ENCODE results near the gene GALK1. TPM values are rescaled to one million over a fixed set of nuclear protein-coding genes. Genes with fewer than 3 reads are reported as not detected.

The GALK1 gene
- total RNA-seq, 2 experiments from 2014 or later, result 43.4 to 50.7 TPM

GRCh38 chr17:75751676-75752404 lies 13.2 kb downstream of the GALK1 start:
- Mint-ChIP-seq H3K4me3 (no peak overlapping the region), H3K27ac (no peak overlapping the region), H3K9me3 (no peaks in the 10 kb centered on the region), H3K36me3 (ENCODE audit: low read depth) (no peaks in the 10 kb centered on the region), H3K27me3 (peaks cover 1% of the 10 kb centered on the region), H3K4me1 (ENCODE audit: low read depth) (peaks cover 19% of the 10 kb centered on the region)
- no peak for ATAC-seq
- DNase-seq, result no peak
- TF ChIP-seq CTCF (IDR thresholded peaks at IDR 0.05), result no peak
- POLR2A ChIA-PET, result interaction anchor here (1.2 to 2.9 kb wide), 2 partner anchors 24 to 122 kb away, joined by 3 to 21 read pairs; no protein-coding TSS in a partner anchor
- intact Hi-C loops (cut with micrococcal nuclease), result no loop called here
- CTCF ChIA-PET, result interaction anchor here (1.2 to 9.9 kb wide), 15 partner anchors 10 to 150 kb away, joined by 3 to 347 read pairs (median 27); partner anchors contain the start of genes GALK1, ITGB4 and SMIM5

GRCh38 chr17:75750661-75751423 lies 14.2 kb downstream of the GALK1 start:
- Mint-ChIP-seq H3K27me3 (peaks cover 1% of the 10 kb centered on the region), H3K4me3 (no peak overlapping the region), H3K9me3 (no peaks in the 10 kb centered on the region), H3K36me3 (ENCODE audit: low read depth) (no peaks in the 10 kb centered on the region), H3K4me1 (ENCODE audit: low read depth) (peaks cover 19% of the 10 kb centered on the region), H3K27ac (no peak overlapping the region)
- ATAC-seq (no peak), DNase-seq (no peak)
- intact Hi-C loops (cut with micrococcal nuclease), result no loop called here
- POLR2A ChIA-PET, result interaction anchor here (1.0 to 2.9 kb wide), 7 partner anchors 12 to 84 kb away, joined by 3 to 21 read pairs (median 3); partner anchors contain the start of gene RECQL5
- CTCF ChIA-PET, result interaction anchor here (0.7 to 9.9 kb wide), 18 partner anchors 11 to 170 kb away, joined by 3 to 347 read pairs (median 6); partner anchors contain the start of genes GALK1, ITGB4 and SMIM5
- no peak for TF ChIP-seq CTCF (IDR thresholded peaks at IDR 0.05)

GRCh38 chr17:75749545-75750389 lies 15.2 kb downstream of the GALK1 start:
- Mint-ChIP-seq H3K9me3 (no peaks in the 10 kb centered on the region), H3K27me3 (peaks cover 1% of the 10 kb centered on the region), H3K4me1 (ENCODE audit: low read depth) (peaks cover 17% of the 10 kb centered on the region), H3K36me3 (ENCODE audit: low read depth) (no peaks in the 10 kb centered on the region), H3K4me3 (no peak overlapping the region), H3K27ac (no peak overlapping the region)
- peak; percentile 95 for DNase-seq
- POLR2A ChIA-PET, result interaction anchor here (0.7 to 2.9 kb wide), 9 partner anchors 14 to 117 kb away, joined by 3 to 21 read pairs (median 3); partner anchors contain the start of genes RECQL5 and SMIM5
- intact Hi-C loops (cut with micrococcal nuclease), result loop anchor here (2.0 to 5.0 kb wide), 2 partner anchors 75 to 117 kb away; partner anchors contain the start of gene SMIM5
- CTCF ChIA-PET, result interaction anchor here (0.5 to 9.9 kb wide), 48 partner anchors 9 to 454 kb away, joined by 3 to 347 read pairs (median 5); partner anchors contain the start of genes GALK1, ITGB4, MYO15B and RECQL5
- TF ChIP-seq CTCF (IDR thresholded peaks at IDR 0.05), result peak; percentile 96
- ATAC-seq, result peak; percentile 77

- intact Hi-C loops (cut with micrococcal nuclease), result loop anchor here (2.0 to 5.0 kb wide), 2 partner anchors 74 to 116 kb away; partner anchors contain the start of gene SMIM5
- Mint-ChIP-seq H3K36me3 (ENCODE audit: low read depth) (no peaks in the 10 kb centered on the region), H3K27ac (no peak overlapping the region), H3K4me1 (ENCODE audit: low read depth) (peaks cover 12% of the 10 kb centered on the region), H3K27me3 (peaks cover 1% of the 10 kb centered on the region), H3K4me3 (no peak overlapping the region), H3K9me3 (no peaks in the 10 kb centered on the region)
- POLR2A ChIA-PET, result interaction anchor here (1.2 to 2.9 kb wide), 2 partner anchors 27 to 59 kb away, joined by 4 to 21 read pairs; no protein-coding TSS in a partner anchor
- CTCF ChIA-PET, result interaction anchor here (0.7 to 9.9 kb wide), 32 partner anchors 13 to 457 kb away, joined by 3 to 347 read pairs (median 8); partner anchors contain the start of genes GALK1, ITGB4, MYO15B and RECQL5
- no peak for TF ChIP-seq CTCF (IDR thresholded peaks at IDR 0.05)
- DNase-seq, result no peak
- no peak for ATAC-seq
These were observed 16.3 kb downstream of the GALK1 start for GRCh38 chr17:75748706-75749105.

Data from activated CD8-positive, alpha-beta T cell treated with anti-CD3 and anti-CD28 coated beads for 36 hours (primary cell).